ENCODE results near the gene ADH1C.
"Not testable (repeated sequence)": the region's sequence is repeated elsewhere in the genome, so short reads cannot be mapped to it uniquely, and the experiment has no call there.

The ADH1C gene

GRCh38 chr4:99357948-99358347 is 5.4 kb upstream of the ADH1C start:
- no peak for DNase-seq (ENCODE audit: low read depth)
- no peak overlapping the region for H3K4me3 ChIP-seq (ENCODE audit: low read depth, low read length)
- TF ChIP-seq CTCF (conservative IDR thresholded peaks at IDR 0.05; ENCODE audit: low read depth, low read length), result no peak

GRCh38 chr4:99356992-99357391 is 4.4 kb upstream of the ADH1C start:
- TF ChIP-seq CTCF (conservative IDR thresholded peaks at IDR 0.05; ENCODE audit: low read depth, low read length), result no peak

GRCh38 chr4:99356149-99356548 is 3.6 kb upstream of the ADH1C start:
- DNase-seq (ENCODE audit: low read depth), result not testable (repeated sequence)

More at GRCh38 chr4:99356992-99357391, 4.4 kb upstream of the ADH1C start:
- no peak for DNase-seq (ENCODE audit: low read depth)
- no peak overlapping the region for H3K4me3 ChIP-seq (ENCODE audit: low read depth, low read length)

DNA sequence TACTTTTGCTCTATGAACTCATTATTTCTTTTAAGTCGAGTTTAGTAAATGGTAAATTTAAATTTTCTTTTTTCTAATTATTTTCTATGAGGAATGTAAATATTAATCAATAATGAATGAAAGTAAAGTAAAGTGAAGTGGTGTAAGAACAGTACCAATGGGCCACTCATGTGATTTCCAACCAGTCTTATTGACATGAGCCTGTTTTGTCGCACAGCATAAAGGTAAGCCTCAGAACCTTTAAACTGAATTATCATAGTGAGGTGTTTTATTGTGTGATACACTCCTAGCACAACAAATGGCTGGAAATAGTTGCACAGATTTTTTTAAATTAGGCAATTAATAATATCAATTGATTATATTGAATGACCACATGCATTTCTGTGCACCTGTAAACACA is 1.1 kb downstream of the ADH1C start:
- H3K4me3 ChIP-seq (ENCODE audit: low read depth, low read length), result no peak overlapping the region
- TF ChIP-seq CTCF (conservative IDR thresholded peaks at IDR 0.05; ENCODE audit: low read depth, low read length), result no peak
- DNase-seq (ENCODE audit: low read depth), result no peak

More at GRCh38 chr4:99356149-99356548, 3.6 kb upstream of the ADH1C start:
- H3K4me3 ChIP-seq (ENCODE audit: low read depth, low read length), result not testable (repeated sequence)

DNA sequence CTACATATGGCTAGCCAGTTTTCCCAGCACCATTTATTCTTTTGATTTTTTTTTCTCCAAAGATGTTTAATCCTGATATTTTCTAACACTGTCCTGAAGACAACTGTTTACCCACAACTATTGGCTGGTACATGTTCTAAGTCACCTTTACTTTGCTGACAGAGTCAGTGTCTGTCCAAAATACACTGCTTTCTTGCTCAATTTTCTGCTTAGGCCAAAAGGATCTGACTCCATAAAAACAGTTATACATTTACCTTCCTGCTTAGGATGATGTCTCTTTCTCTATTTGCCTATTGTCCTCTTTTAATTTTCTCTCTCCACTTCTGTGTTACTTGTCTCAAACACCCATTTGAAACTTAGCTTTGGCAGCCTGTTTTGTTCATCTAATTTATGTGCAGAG is 3.2 kb downstream of the ADH1C start:
- no peak for DNase-seq (ENCODE audit: low read depth)
- H3K4me3 ChIP-seq (ENCODE audit: low read depth, low read length), result no peak overlapping the region
- no peak for TF ChIP-seq CTCF (conservative IDR thresholded peaks at IDR 0.05; ENCODE audit: low read depth, low read length)

DNA sequence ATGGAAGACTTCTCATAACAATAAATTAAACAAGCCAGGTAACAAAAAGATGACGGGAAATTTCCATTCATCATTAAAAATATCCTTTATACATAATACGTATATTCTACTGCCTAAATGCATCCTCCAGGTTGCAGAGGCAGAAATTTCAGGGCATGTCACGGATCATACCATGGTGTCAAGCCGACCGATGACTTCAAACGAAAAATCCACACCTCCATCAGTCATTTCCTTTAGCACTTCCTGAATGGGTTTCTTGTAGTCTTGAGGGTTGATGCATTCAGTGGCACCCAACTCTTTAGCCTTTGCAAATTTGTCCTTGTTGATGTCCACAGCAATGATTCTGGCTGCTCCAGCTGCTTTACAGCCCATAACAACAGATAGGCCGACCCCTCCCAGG is 9.9 kb downstream of the ADH1C start:
- not testable (repeated sequence) for DNase-seq (ENCODE audit: low read depth); H3K4me3 ChIP-seq (ENCODE audit: low read depth, low read length)

- no peak for DNase-seq (ENCODE audit: low read depth)
- no peak overlapping the region for H3K4me3 ChIP-seq (ENCODE audit: low read depth, low read length)
- TF ChIP-seq CTCF (conservative IDR thresholded peaks at IDR 0.05; ENCODE audit: low read depth, low read length), result no peak
Measured at GRCh38 chr4:99341426-99341825, 11.1 kb downstream of the ADH1C start.

GRCh38 chr4:99339172-99339571 is 13.4 kb downstream of the ADH1C start:
- no peak for DNase-seq (ENCODE audit: low read depth)
- no peak overlapping the region for H3K4me3 ChIP-seq (ENCODE audit: low read depth, low read length)
- TF ChIP-seq CTCF (conservative IDR thresholded peaks at IDR 0.05; ENCODE audit: low read depth, low read length), result no peak

All from choroid plexus epithelial cell (primary cell).